Activated naive CD4-positive, alpha-beta T cell treated with anti-CD3 and anti-CD28 coated beads, Interleukin-2, amount 10 ng/mL, durations not matched to agents 7 days and 5 days (primary cell): Measurements from ENCODE around the gene JMJD6.
A peak's percentile ranks its signal among the peaks of the same experiment; 100 is the strongest.
"Not testable (repeated sequence)": the region's sequence is repeated elsewhere in the genome, so short reads cannot be mapped to it uniquely, and the experiment has no call there.

Experiments used
- CTCF ChIA-PET: fragments of 350-600 bp; sonication (Branson Sonifier 250); formaldehyde crosslinking; loops from one replicate; lab custom pipeline; 2021; ENCODE audit warnings: antibody characterized with exemption; lab: Charles Lee
- DNase-seq: peaks from one replicate; pipeline ENCODE4 v3.0.0-alpha.2; 2020
- H3K27ac Mint-ChIP-seq: one replicate; pipeline ENCODE4 v1.8.0; 2021; ENCODE audit warnings: mild to moderate bottlenecking, moderate library complexity, mixed read lengths
- H3K27me3 Mint-ChIP-seq: one replicate; pipeline ENCODE4 v1.8.0; 2021; ENCODE audit warnings: mild to moderate bottlenecking, mixed read lengths
- H3K36me3 Mint-ChIP-seq: one replicate; pipeline ENCODE4 v1.8.0; 2021; ENCODE audit warnings: mixed read lengths
- H3K4me1 Mint-ChIP-seq: one replicate; pipeline ENCODE4 v1.8.0; 2021; ENCODE audit warnings: mixed read lengths
- H3K4me3 Mint-ChIP-seq: one replicate; pipeline ENCODE4 v1.8.0; 2021; ENCODE audit warnings: mild to moderate bottlenecking, moderate library complexity, mixed read lengths
- H3K9me3 Mint-ChIP-seq: one replicate; pipeline ENCODE4 v1.8.0; 2021; ENCODE audit warnings: mixed read lengths

Gene JMJD6

DNA sequence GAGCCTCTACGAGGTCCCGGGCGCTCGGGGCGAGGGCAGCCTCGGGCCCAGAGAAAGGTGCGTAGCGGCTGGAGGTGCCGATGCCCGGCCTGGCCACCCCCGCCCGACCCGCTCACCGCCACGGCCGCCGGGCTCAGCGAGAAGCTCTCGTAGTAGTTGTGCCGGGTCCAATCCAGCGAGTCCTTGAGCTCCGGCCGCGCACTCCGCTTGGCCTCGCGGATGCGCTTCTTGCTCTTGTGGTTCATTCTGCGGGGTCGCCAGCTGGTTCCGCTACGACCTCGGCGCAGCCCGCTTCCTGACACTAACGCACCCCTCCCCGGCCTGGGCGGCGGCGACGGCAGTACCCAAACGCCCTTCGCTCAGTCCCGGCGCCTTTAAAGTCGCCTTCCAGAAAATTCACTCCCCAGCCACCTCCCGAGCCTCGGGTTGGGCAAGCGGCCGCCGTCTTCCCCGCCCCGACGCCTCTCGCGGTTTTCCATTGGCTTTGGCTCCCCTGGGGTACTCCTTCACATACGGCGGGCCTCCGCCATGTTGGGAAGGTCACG is at the start of gene JMJD6:
JMJD6 (minus strand) TSS at position 376 of the 545 bp plus-strand sequence; CDS start at position 245, 131 bp downstream.
- H3K4me1 Mint-ChIP-seq: peaks cover 74% of the 10 kb centered on the region
- peak within 1 kb of the TSS; percentile 99 for H3K27ac Mint-ChIP-seq
- DNase-seq: peak; percentile 97
- H3K9me3 Mint-ChIP-seq: no peaks in the 10 kb centered on the region
- H3K4me3 Mint-ChIP-seq: peak within 1 kb of the TSS; percentile 96
- H3K36me3 Mint-ChIP-seq: peaks cover 44% of the 10 kb centered on the region
- CTCF ChIA-PET: interaction anchor here (1.4 to 3.8 kb wide), 2 partner anchors 9 to 11 kb away, joined by 3 to 30 read pairs; no protein-coding TSS in a partner anchor
- H3K27me3 Mint-ChIP-seq: no peaks in the 10 kb centered on the region

DNA sequence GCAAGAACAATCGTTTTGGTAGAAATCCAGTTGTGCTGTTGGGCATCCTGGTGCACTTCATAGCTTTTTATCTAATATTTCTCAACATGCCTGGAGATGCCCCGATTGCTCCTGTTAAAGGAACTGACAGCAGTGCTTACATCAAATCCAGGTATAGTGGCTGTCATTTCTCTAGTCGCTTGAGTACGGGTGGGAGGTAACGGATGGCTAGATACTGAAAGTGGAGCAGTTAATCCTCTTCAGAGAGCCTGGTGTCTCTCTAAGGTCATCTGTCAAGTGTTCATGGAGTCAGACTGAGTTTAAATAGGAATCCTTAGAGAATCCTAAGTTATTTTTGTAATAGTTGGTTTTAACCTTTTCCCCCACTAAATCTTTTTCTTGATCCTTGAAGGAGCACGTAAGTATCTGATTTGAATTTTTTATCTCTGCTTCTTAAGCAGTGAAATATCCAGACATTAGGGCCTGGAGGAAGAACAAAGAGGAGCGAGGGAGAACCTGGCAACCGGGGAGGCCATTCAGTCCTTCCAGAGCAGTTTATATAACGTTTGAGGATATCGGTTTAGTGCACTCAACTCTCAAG is 48.7 kb upstream of the JMJD6 start:
- Mint-ChIP-seq H3K4me1 (peaks cover 34% of the 10 kb centered on the region), H3K27ac (no peak overlapping the region), H3K9me3 (no peaks in the 10 kb centered on the region), H3K4me3 (no peak overlapping the region), H3K36me3 (peaks cover 53% of the 10 kb centered on the region), H3K27me3 (no peaks in the 10 kb centered on the region)
- no peak for DNase-seq
- CTCF ChIA-PET: no interaction called here

DNA sequence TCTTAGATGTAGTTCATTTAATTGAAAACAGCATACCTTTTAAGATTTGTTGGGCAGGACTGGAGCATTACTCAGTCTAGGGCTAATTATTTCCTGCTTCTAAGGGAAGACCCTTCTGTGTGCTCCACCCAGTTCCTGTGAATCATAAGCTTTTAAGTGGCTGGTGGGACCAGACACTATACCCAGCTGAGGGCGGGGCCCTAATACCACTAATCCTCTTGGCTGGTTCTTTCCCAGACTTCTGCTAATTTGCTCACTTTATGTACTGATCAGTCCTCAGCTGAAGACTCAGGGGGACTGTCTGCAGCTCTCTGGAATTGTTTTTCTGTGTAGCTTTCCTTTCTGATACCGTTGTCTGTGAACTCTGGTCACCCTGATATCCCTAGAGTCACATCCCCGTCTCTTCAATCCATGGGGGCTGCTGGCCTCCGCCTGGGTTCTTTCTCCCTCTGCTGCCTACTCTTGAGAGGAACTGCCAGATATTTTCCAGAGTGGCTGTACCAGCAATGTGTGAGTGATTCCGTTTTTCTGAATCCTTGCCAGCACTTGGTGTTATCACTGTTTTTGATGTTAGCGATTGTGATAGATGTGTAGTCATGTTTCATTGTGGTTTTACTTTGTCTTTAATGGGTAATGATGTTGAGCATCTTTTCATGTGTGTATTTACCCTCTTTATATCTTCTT is 46.6 kb upstream of the JMJD6 start:
- H3K27me3 Mint-ChIP-seq: no peaks in the 10 kb centered on the region
- peak overlapping the region; percentile 86 for H3K27ac Mint-ChIP-seq
- peaks cover 35% of the 10 kb centered on the region for H3K4me1 Mint-ChIP-seq
- peak; percentile 56 for DNase-seq
- CTCF ChIA-PET: interaction anchor here (0.9 kb wide), 1 partner anchor 11 kb away, joined by 3 read pairs; no protein-coding TSS in a partner anchor
- peaks cover 54% of the 10 kb centered on the region for H3K36me3 Mint-ChIP-seq
- peaks cover 5% of the 10 kb centered on the region for H3K9me3 Mint-ChIP-seq
- peak overlapping the region; percentile 41 for H3K4me3 Mint-ChIP-seq

DNA sequence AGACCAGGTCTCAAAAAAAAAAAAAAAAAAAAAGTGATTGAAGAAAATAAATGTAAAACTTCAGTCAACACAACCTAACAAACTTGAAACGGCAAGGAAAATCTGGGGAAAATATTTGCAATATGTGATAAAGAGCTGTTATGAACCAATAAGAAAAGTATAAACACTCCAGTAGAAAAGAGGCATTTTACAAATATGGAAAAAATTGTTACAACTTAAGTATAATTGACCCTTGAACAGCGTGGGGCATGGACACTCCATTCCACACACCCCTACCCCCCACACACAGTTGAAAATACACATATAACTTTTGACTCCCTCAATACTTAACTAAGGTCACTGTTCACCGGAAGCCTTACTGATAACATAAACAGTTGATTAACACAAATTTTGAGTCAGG is 32.2 kb upstream of the JMJD6 start:
- Mint-ChIP-seq H3K4me1 (peaks cover 12% of the 10 kb centered on the region), H3K27ac (no peak overlapping the region), H3K27me3 (no peaks in the 10 kb centered on the region), H3K4me3 (no peak overlapping the region), H3K36me3 (peaks cover 21% of the 10 kb centered on the region), H3K9me3 (no peaks in the 10 kb centered on the region)
- CTCF ChIA-PET: no interaction called here
- DNase-seq: no peak

DNA sequence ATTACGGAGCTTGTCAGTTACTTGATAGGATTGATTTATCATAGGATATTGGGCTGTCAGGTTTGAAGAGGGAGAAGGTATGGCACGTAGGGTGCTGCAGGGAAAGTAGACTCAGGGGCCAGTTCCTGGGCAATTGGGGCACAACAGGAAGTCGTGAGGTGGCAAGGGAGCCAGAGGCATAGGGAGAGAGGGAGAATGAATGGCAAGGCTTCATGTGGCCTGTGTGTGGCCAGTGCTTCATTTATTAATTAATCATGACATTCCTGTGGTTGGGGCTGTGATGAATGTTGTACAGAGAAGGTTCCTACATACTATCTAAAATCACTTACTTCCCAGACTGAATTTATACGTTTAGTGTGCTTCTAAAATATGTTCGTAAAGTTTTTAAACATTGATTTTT is 30.9 kb upstream of the JMJD6 start:
- Mint-ChIP-seq H3K27ac (no peak overlapping the region), H3K36me3 (peaks cover 18% of the 10 kb centered on the region), H3K4me3 (no peak overlapping the region), H3K4me1 (peaks cover 24% of the 10 kb centered on the region), H3K9me3 (no peaks in the 10 kb centered on the region), H3K27me3 (no peaks in the 10 kb centered on the region)
- CTCF ChIA-PET: no interaction called here
- DNase-seq: no peak

DNA sequence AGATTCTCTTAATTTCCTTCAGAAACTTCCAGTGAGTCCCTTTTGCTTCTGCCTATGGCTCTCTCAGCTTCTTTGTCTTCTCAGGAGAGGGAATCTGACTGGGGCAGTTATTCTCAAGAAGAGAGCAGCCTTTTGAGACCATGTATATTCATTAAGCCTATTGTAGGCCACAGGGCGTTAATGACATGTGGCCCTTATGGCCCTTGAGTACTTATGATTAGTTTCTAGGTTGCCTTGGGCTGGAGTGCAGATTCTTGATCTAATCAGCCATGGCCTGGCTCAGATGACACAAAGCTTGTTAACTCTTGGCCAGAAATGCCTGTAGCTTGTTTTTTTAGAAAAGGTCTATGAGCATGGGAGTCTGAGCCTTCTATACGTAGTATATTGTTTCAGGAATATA is 28.9 kb upstream of the JMJD6 start:
- no peak for DNase-seq
- Mint-ChIP-seq H3K9me3 (no peaks in the 10 kb centered on the region), H3K27ac (peak overlapping the region; percentile 72), H3K4me3 (no peak overlapping the region), H3K36me3 (peaks cover 21% of the 10 kb centered on the region), H3K27me3 (no peaks in the 10 kb centered on the region), H3K4me1 (peaks cover 32% of the 10 kb centered on the region)
- CTCF ChIA-PET: no interaction called here

DNA sequence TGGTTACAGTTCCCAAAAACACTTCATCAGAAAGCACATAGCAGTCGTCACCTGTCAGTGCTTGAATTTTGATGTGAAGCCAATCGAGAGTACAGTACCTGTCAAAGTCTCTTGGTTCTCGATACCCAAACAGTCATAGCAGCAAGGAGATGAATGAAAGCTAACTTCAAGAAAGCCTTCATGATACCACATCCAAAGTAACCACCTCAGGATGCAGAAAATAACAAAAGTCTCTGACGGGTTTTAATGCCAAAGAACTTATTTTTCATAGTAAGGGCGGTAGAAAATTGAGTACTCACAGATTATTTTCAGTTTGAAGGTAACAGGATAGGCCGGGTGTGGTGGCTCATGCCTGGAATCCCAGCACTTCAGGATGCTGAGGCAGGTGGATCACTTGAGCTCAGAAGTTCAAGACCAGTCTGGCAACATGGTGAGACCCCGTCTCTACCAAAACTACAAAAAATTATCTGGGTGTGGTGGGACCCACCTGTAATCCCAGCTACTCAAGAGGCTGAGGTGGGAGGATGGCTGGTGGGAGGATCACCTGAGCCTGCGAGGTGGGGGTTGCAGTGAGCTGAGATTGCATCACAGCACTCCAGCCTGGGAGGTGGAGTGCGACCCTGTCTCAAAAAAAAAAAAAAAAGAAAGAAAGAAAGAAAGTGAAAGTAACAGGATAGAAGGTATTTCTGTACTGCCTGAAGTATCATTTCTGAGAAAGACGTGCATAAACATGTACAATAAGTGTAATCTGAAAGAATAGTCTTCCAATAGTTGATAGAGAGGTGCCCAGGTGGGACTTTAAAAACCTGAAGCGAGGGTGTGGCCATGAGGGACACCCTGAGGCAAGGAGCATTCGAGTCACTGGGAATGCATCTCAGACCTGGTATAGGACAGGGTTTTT is 26.9 kb upstream of the JMJD6 start:
- CTCF ChIA-PET: no interaction called here
- DNase-seq: peak; percentile 62
- Mint-ChIP-seq H3K36me3 (peaks cover 23% of the 10 kb centered on the region), H3K27ac (peak overlapping the region; percentile 99), H3K4me1 (peaks cover 35% of the 10 kb centered on the region), H3K4me3 (peak overlapping the region; percentile 84), H3K9me3 (no peaks in the 10 kb centered on the region), H3K27me3 (no peaks in the 10 kb centered on the region)

DNA sequence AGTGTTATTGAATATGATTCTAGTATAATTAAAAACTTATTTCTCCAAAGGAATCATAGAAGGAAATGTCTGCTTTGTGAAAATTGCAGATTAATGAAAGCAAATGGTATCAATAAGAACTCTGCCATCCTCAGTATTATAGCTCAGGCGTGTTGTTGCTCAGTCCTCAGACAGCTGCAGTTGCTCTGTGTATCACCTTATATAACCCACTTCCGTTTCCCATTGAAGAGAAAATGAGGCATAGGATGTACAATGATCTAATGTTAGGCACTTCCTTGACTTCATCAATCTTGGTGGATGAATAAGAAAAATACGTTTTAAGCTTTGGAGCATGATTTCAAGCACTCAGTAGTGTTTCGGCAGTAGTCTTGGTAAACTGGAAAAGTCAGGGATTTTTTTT is 25.6 kb upstream of the JMJD6 start:
- peak overlapping the region; percentile 62 for H3K4me3 Mint-ChIP-seq
- peak overlapping the region; percentile 99 for H3K27ac Mint-ChIP-seq
- no peaks in the 10 kb centered on the region for H3K9me3 Mint-ChIP-seq
- H3K4me1 Mint-ChIP-seq: peaks cover 32% of the 10 kb centered on the region
- H3K36me3 Mint-ChIP-seq: peaks cover 22% of the 10 kb centered on the region
- H3K27me3 Mint-ChIP-seq: no peaks in the 10 kb centered on the region
- DNase-seq: no peak
- CTCF ChIA-PET: interaction anchor here (1.3 kb wide), 1 partner anchor 25 kb away, joined by 3 read pairs; no protein-coding TSS in a partner anchor

DNA sequence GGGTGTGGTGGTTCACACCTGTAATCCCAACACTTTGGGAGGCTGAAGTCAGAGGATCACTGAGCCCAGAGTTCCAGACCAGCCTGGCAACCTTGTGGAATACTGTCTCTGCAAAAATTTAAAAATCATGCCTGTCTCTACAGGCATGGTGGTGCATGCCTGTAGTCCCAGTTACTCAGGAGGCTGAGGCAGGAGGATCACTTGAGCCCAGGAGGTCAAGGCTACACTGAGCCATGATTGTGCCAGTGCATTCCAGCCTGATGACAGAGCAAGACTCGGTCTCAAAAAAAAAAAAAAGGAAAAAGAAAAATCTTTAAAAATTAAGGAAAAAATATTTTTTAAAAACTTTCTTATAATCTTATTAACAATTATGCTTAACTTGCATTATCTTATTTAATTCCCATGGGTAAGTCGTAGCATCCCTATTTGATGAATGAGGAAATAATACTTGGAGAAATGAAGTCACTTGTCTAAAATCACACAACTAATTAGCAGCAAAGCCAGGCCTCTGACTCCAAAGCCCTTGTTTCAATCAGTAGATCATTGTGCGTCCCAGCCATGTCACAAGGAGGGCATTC is 25.1 kb upstream of the JMJD6 start:
- H3K27me3 Mint-ChIP-seq: no peaks in the 10 kb centered on the region
- peak overlapping the region; percentile 99 for H3K27ac Mint-ChIP-seq
- H3K9me3 Mint-ChIP-seq: no peaks in the 10 kb centered on the region
- DNase-seq: no peak
- H3K4me3 Mint-ChIP-seq: no peak overlapping the region
- CTCF ChIA-PET: interaction anchor here (1.3 kb wide), 1 partner anchor 24 kb away, joined by 3 read pairs; no protein-coding TSS in a partner anchor
- peaks cover 31% of the 10 kb centered on the region for H3K4me1 Mint-ChIP-seq
- peaks cover 25% of the 10 kb centered on the region for H3K36me3 Mint-ChIP-seq

DNA sequence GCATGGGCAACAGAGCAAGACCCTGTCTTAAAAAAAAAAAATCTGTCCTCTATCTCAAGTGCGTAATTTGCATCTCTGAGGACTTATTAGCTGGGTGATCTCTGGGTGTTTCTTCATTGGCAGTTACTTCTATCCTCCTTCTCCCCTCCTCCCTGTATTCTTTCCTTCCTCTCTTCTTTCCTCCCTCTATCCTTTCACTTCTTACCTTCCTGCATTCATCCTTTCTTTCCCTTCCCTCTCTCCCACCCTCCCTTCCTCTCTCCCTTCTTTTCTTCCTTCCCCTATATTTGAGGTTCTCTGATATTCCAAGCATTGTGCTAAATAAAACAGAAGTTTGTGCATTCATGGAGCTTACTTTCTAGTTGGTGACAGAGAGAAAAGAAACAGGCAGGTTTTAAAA is 22.3 kb upstream of the JMJD6 start:
- Mint-ChIP-seq H3K9me3 (no peaks in the 10 kb centered on the region), H3K4me1 (peaks cover 27% of the 10 kb centered on the region), H3K4me3 (no peak overlapping the region), H3K27me3 (no peaks in the 10 kb centered on the region), H3K27ac (peak overlapping the region; percentile 2), H3K36me3 (peaks cover 45% of the 10 kb centered on the region)
- no peak for DNase-seq
- CTCF ChIA-PET: interaction anchor here (1.2 kb wide), 1 partner anchor 21 kb away, joined by 3 read pairs; no protein-coding TSS in a partner anchor

DNA sequence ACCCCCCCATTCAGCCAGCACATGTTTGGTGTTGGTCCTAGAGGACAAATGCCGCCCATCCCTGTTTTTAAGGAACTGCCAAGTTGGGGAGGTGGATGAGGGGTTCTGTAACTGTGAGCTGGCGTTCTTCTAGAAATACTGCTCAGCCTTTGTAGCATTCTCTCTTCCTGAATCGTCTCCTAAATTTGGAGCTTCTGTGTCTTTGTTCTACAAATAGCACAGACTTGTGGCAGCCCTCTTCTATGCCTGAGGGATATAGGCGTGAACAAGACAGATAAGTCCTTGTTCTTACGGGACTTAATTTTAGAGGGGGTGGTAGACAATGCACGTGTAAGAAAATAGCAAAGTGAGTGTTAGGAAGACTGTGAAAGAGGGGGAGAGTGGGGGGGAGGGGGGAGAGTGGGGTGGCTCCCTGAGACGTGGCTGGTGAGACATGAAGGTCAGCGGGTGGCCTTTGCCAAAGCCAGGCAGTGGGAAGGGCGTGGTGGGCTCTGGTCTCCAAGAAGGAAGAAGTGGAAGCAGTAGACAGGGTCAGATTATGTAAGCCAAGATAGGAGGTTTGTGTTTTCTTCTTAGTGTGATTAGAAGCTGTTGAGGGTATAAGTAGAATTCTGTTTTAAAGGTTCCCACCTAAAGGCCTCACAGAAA is 21.4 kb upstream of the JMJD6 start:
- no peaks in the 10 kb centered on the region for H3K27me3 Mint-ChIP-seq
- no peak for DNase-seq
- CTCF ChIA-PET: interaction anchor here (1.2 kb wide), 1 partner anchor 20 kb away, joined by 3 read pairs; no protein-coding TSS in a partner anchor
- H3K4me3 Mint-ChIP-seq: no peak overlapping the region
- no peak overlapping the region for H3K27ac Mint-ChIP-seq
- H3K36me3 Mint-ChIP-seq: peaks cover 47% of the 10 kb centered on the region
- H3K4me1 Mint-ChIP-seq: peaks cover 19% of the 10 kb centered on the region
- H3K9me3 Mint-ChIP-seq: no peaks in the 10 kb centered on the region

DNA sequence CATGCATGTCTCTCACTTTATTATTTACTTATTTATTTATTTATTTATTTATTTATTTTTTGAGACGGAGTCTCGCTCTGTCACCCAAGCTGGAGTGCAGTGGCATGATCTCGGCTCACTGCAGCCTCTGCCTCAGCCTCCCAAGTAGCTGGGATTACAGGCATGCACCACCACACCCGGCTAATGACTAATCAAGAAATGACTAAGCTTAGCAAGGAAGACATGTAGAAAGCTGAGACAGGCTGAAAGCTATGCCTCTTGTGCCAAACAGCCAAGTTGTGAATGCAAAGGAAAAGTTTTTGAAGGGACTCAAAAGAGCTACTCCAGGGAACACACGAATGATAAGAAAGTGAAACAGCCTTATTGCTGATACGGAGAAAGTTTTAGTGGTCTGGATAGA is 19.4 kb upstream of the JMJD6 start:
- H3K9me3 Mint-ChIP-seq, DNase-seq, H3K4me3 Mint-ChIP-seq, H3K27ac Mint-ChIP-seq, H3K27me3 Mint-ChIP-seq: not testable (repeated sequence)
- CTCF ChIA-PET: interaction anchor here (1.5 kb wide), 1 partner anchor 32 kb away, joined by 3 read pairs; no protein-coding TSS in a partner anchor
- Mint-ChIP-seq H3K36me3 (peaks cover 57% of the 10 kb centered on the region), H3K4me1 (peaks cover 12% of the 10 kb centered on the region)

DNA sequence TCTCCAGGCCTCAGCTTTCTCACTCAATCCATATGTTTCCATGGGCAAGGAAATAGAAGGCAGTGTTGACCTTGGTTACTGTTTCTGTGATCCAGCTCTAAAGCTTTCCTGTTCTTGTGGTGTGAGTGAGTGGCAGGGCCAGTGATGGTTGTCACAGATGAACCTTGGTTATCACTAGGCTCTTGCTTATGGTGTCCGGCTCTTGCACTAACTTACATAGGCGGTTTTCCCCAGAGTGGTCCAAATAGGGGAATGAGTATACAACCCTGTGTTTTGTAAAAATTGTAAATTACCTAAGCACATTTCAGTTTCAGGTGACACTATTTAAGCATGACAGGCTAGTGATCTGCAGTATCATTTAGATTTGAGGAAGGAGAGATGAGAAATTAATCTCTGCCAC is 18.3 kb upstream of the JMJD6 start:
- Mint-ChIP-seq H3K9me3 (no peaks in the 10 kb centered on the region), H3K4me1 (peaks cover 14% of the 10 kb centered on the region), H3K4me3 (no peak overlapping the region), H3K27ac (no peak overlapping the region), H3K27me3 (no peaks in the 10 kb centered on the region), H3K36me3 (peaks cover 54% of the 10 kb centered on the region)
- CTCF ChIA-PET: no interaction called here
- DNase-seq: no peak
